HepG2 (cell line): ENCODE data around the gene SBK2. TPM values are rescaled to one million over a fixed set of nuclear protein-coding genes. Genes with fewer than 3 reads are reported as not detected.

ENCODE experiments used
- CBX2 ChIP-seq, 2 experiments: fragments of 200-600 bp in 1 of 2; sonication (generic); formaldehyde crosslinking in 1 of 2; IDR thresholded peaks; 2 replicates each; pipeline versions ENCODE4 v1.7.0 to v1.8.1; 2018 to 2022; ENCODE audit warnings: low read depth in 2 of 2, low read length in 1 of 2, mild to moderate bottlenecking in 1 of 2, missing genetic modification reagents in 1 of 2
- CREBL2 ChIP-seq: sonication (generic); formaldehyde crosslinking; IDR thresholded peaks from 2 replicates; pipeline ENCODE4 v1.8.1; 2023; ENCODE audit warnings: missing genetic modification reagents, mild to moderate bottlenecking, borderline replicate concordance
- DNMT1 ChIP-seq: sonication (generic); formaldehyde crosslinking; IDR thresholded peaks from 2 replicates; pipeline ENCODE4 v1.5.1; 2020; ENCODE audit warnings: mild to moderate bottlenecking, missing genetic modification reagents
- EED ChIP-seq: sonication (generic); formaldehyde crosslinking; IDR thresholded peaks from 2 replicates; pipeline ENCODE4 v1.5.0; 2020; ENCODE audit warnings: mild to moderate bottlenecking, missing genetic modification reagents
- ELF4 ChIP-seq: sonication (generic); formaldehyde crosslinking; IDR thresholded peaks from 2 replicates; pipeline ENCODE4 v1.5.0; 2020; ENCODE audit warnings: missing genetic modification reagents, mild to moderate bottlenecking, moderate library complexity, borderline replicate concordance
- ESRRA ChIP-seq: sonication (generic); formaldehyde crosslinking; IDR thresholded peaks from 2 replicates; pipeline ENCODE4 v1.5.1; 2020; ENCODE audit warnings: mild to moderate bottlenecking, low read depth, missing genetic modification reagents
- FOXO1 ChIP-seq: sonication (generic); formaldehyde crosslinking; IDR thresholded peaks from 2 replicates; pipeline ENCODE4 v1.4.0; 2020; ENCODE audit warnings: missing genetic modification reagents
- GTF3A ChIP-seq: sonication (generic); formaldehyde crosslinking; conservative IDR thresholded peaks from 2 replicates; pipeline ENCODE4 v1.4.0; 2020; ENCODE audit warnings: mild to moderate bottlenecking, missing genetic modification reagents
- HDAC2 ChIP-seq: sonication (generic); formaldehyde crosslinking; IDR thresholded peaks from 2 replicates; pipeline ENCODE4 v1.4.0; 2020; ENCODE audit warnings: missing genetic modification reagents
- HMGA1 ChIP-seq: sonication (generic); formaldehyde crosslinking; conservative IDR thresholded peaks from 2 replicates; pipeline ENCODE4 v1.4.0; 2020; ENCODE audit warnings: missing genetic modification reagents
- HNF4G ChIP-seq, 2 experiments: sonication (generic) in 1 of 2; formaldehyde crosslinking in 1 of 2; IDR thresholded peaks; 2 replicates each; pipeline versions ENCODE4 v1.4.0 to v1.6.1; 2011 to 2020; ENCODE audit warnings: borderline replicate concordance in 2 of 2, low read depth in 2 of 2, mild to moderate bottlenecking in 2 of 2, low read length in 1 of 2, missing genetic modification reagents in 1 of 2, moderate library complexity in 1 of 2
- HNRNPK ChIP-seq: fragments of 200-400 bp; formaldehyde crosslinking; IDR thresholded peaks from 2 replicates; pipeline ENCODE4 v1.6.1; 2018; ENCODE audit warnings: low read length, low read depth, moderate library complexity, mild to moderate bottlenecking; ENCODE audit not compliant: poor library complexity, severe bottlenecking
- HNRNPL ChIP-seq: fragments of 200-400 bp; formaldehyde crosslinking; IDR thresholded peaks from 2 replicates; pipeline ENCODE4 v1.6.1; 2017; ENCODE audit warnings: mild to moderate bottlenecking, low read depth, low read length
- HOXA5 ChIP-seq: sonication (generic); formaldehyde crosslinking; IDR thresholded peaks from 2 replicates; pipeline ENCODE4 v1.4.0; 2020; ENCODE audit warnings: missing genetic modification reagents
- NCOA2 ChIP-seq: sonication (generic); formaldehyde crosslinking; IDR thresholded peaks from 2 replicates; pipeline ENCODE4 v1.8.0; 2022; ENCODE audit warnings: inconsistent platforms
- NR0B2 ChIP-seq: sonication (generic); formaldehyde crosslinking; IDR thresholded peaks from 2 replicates; pipeline ENCODE4 v1.4.0; 2020; ENCODE audit warnings: mild to moderate bottlenecking, missing genetic modification reagents
- POLR2G ChIP-seq: fragments of 200-400 bp; formaldehyde crosslinking; IDR thresholded peaks from 2 replicates; pipeline ENCODE4 v1.6.1; 2018; ENCODE audit warnings: mild to moderate bottlenecking, low read depth, low read length, moderate library complexity
- RBM22 ChIP-seq: fragments of 200-400 bp; formaldehyde crosslinking; optimal IDR thresholded peaks from 2 replicates; pipeline ENCODE3; 2017; ENCODE audit warnings: mild to moderate bottlenecking, low read length, moderate library complexity
- SIN3A ChIP-seq: IDR thresholded peaks from 2 replicates; pipeline ENCODE4 v1.6.1; 2011; ENCODE audit warnings: low read depth, mild to moderate bottlenecking, control low read depth, low read length, borderline replicate concordance
- SOX6 ChIP-seq, 2 experiments: fragments of 450-650 bp in 1 of 2; sonication (generic) in 1 of 2; formaldehyde crosslinking in 1 of 2; IDR thresholded peaks; 2 replicates each; pipeline versions ENCODE4 v1.4.0 to v1.6.1; 2017 to 2020; ENCODE audit warnings: antibody characterized with exemption in 1 of 2, mild to moderate bottlenecking in 1 of 2, missing genetic modification reagents in 1 of 2
- WIZ ChIP-seq: sonication (generic); formaldehyde crosslinking; IDR thresholded peaks from 2 replicates; pipeline ENCODE4 v1.5.1; 2020; ENCODE audit warnings: mild to moderate bottlenecking, missing genetic modification reagents
- ZNF20 ChIP-seq: sonication (generic); formaldehyde crosslinking; IDR thresholded peaks from 2 replicates; pipeline ENCODE4 v1.4.0; 2020; ENCODE audit warnings: mild to moderate bottlenecking, moderate library complexity, missing genetic modification reagents
- ZNF383 ChIP-seq: sonication (generic); formaldehyde crosslinking; IDR thresholded peaks from 2 replicates; pipeline ENCODE4 v1.4.0; 2020; ENCODE audit warnings: missing genetic modification reagents, mild to moderate bottlenecking, borderline replicate concordance
- ZNF577 ChIP-seq: sonication (generic); formaldehyde crosslinking; IDR thresholded peaks from 2 replicates; pipeline ENCODE4 v1.4.0; 2020; ENCODE audit warnings: mild to moderate bottlenecking, low read depth, missing genetic modification reagents, borderline replicate concordance
- ZNF652 ChIP-seq: IDR thresholded peaks from 2 replicates; pipeline ENCODE4 v1.6.1; 2016; ENCODE audit warnings: low read depth, borderline replicate concordance
- ZNF660 ChIP-seq: sonication (generic); formaldehyde crosslinking; IDR thresholded peaks from 2 replicates; pipeline ENCODE4 v1.5.1; 2020; ENCODE audit warnings: mild to moderate bottlenecking, low read depth, missing genetic modification reagents, borderline replicate concordance
- polyA plus RNA-seq, 8 experiments: library from polyadenylated mRNA; depleted of rRNA in 3 of 8; stranded (reverse) in 7 of 8; unstranded in 1 of 8; fragments of >200 nt; fragmentation: Illumina TruSeq in 4 of 8; extraction: Trizol in 4 of 8; gene quantifications; 2 replicates each; pipeline versions ENCODE4 v1.2.1 to v1.2.3, GENCODE V29; 2011 to 2016; ENCODE audit warnings: low read depth in 4 of 8, missing spikeins in 1 of 8, mixed read lengths in 1 of 8; ENCODE audit not compliant: insufficient read depth in 1 of 8
- total RNA-seq, 5 experiments: library from RNA; depleted of rRNA; stranded (reverse); fragments of >200 nt; fragmentation: Illumina TruSeq; extraction: Trizol; gene quantifications; 2 replicates each; pipeline ENCODE4 v1.2.3, GENCODE V29; 2016; ENCODE audit warnings: low read depth in 1 of 5
- TF ChIP-seq, protein P1 (sequence below): sonication (generic); formaldehyde crosslinking; IDR thresholded peaks from 2 replicates; pipeline ENCODE4 v1.5.0; 2020; ENCODE audit warnings: mild to moderate bottlenecking, missing genetic modification reagents, borderline replicate concordance

SBK2 gene
- total and polyA plus RNA-seq, 2 of the 13 experiments (the other 11 are each of a cell fraction or from before 2014, with no cell fraction given) = 0.24 TPM; not detected in 1

DNA sequence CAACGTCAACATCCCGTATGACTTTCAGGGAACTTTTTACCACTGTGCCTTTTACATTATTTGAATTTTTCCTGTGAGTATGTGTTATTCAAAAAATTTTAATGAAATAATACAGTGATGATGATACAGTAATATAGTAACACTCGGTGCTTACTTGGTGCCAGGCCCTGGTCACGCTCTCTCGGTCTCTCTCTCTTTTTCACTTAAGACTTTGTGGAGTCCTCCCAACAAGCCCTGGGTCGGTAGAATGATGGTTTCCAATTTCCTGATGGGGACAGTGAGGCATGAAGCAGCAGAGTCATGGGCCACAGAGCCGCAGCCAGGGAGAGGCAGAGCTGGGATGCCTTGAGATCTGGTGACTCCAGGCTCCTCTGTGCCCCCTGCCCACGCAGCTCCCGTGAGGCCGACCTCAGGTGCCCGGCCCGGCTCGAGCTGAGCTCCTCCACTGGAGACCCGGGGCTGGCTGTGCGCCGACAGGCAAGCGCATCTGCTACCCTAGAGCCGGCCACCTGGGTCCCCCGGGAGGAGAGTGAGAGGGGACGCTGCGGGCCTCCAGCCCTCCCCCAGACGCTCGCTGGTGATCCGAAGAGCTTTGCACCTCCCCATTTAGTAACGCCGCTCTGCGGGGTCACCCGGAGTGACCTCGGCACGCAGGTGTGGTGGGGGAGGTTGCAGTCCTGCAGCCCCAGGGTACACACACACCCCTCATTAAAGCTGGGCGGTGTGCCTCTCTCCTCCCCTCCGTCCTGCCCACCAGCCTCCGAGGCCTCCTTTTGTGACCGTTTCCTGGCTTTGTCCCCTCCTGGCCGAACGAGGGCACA, 12.8 kb upstream of the SBK2 start (continued):
- TF ChIP-seq RBM22 (no peak), ZNF20 (no peak), ZNF660 (no peak), NR0B2 (CRISPR knock-in tag) (no peak), HMGA1 (CRISPR knock-in tag) (no peak), ZNF577 (CRISPR knock-in tag) (no peak), HOXA5 (CRISPR knock-in tag) (no peak), SIN3A (no peak), HDAC2 (CRISPR knock-in tag) (no peak), GTF3A (no peak), HNF4G (IDR thresholded peaks at IDR 0.05; ENCODE audit: borderline replicate concordance, low read depth, low read length) (no peak), HNF4G (CRISPR knock-in tag; IDR thresholded peaks at IDR 0.05; ENCODE audit: borderline replicate concordance, low read depth) (no peak), DNMT1 (no peak), CBX2 (IDR thresholded peaks at IDR 0.05; ENCODE audit: low read depth, low read length) (no peak), CBX2 (CRISPR knock-in tag; IDR thresholded peaks at IDR 0.05; ENCODE audit: low read depth) (no peak), HNRNPL (peak; percentile 75; the same call in 1 of the 2 replicates), ELF4 (CRISPR knock-in tag) (no peak), NCOA2 (no peak), POLR2G (peak; percentile 50), WIZ (CRISPR knock-in tag) (no peak), HNRNPK (no peak), ZNF383 (peak; percentile 39; the same call in 1 of the 2 replicates), FOXO1 (CRISPR knock-in tag) (peak; percentile 15; the same call in 1 of the 2 replicates), SOX6 (IDR thresholded peaks at IDR 0.05) (no peak), SOX6 (CRISPR knock-in tag; IDR thresholded peaks at IDR 0.05) (peak; percentile 14; the same call in 1 of the 2 replicates), EED (CRISPR knock-in tag) (no peak), CREBL2 (CRISPR knock-in tag) (no peak), ZNF652 (CRISPR knock-in tag) (no peak), ESRRA (CRISPR knock-in tag) (no peak)
- TF ChIP-seq, protein P1, sequence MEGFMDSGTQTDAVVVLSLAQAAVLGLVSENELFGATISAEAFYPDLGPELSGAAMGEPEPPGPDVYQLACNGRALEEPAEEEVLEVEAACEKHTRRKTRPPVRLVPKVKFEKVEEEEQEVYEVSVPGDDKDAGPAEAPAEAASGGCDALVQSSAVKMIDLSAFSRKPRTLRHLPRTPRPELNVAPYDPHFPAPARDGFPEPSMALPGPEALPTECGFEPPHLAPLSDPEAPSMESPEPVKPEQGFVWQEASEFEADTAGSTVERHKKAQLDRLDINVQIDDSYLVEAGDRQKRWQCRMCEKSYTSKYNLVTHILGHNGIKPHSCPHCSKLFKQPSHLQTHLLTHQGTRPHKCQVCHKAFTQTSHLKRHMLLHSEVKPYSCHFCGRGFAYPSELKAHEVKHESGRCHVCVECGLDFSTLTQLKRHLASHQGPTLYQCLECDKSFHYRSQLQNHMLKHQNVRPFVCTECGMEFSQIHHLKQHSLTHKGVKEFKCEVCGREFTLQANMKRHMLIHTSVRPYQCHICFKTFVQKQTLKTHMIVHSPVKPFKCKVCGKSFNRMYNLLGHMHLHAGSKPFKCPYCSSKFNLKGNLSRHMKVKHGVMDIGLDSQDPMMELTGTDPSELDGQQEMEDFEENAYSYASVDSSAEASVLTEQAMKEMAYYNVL (CRISPR knock-in tag) = peak; percentile 27; the same call in 1 of the 2 replicates
